K562 (cell line): ENCODE results near the gene NUDT22. TPM values are rescaled to one million over a fixed set of nuclear protein-coding genes. Genes with fewer than 3 reads are reported as not detected.
A peak's percentile ranks its signal among the peaks of the same experiment; 100 is the strongest.

ENCODE experiments used
- ATAC-seq: fragments of 200-7000 bp; cut with Tn5 transposase; 3 replicates; pipeline ENCODE4 v1.9.1; 2020; ENCODE audit warnings: moderate library complexity
- BruUV-seq: library from RNA; stranded (reverse); fragments of 400-500 nt; replicated peaks from 2 replicates; lab custom pipeline; 2021; lab: Mats Ljungman, UMichigan
- CTCF ChIA-PET: fragments of 300-600 bp; formaldehyde crosslinking; extraction: SDS; loops from one replicate; lab custom pipeline; 2021; ENCODE audit warnings: low intra/inter-chr PET ratio; lab: Yijun Ruan, JAX
- POLR2A ChIA-PET: fragments of 300-600, 350-650 bp; sonication (Branson Sonifier 250); formaldehyde crosslinking; extraction: SDS; loops from one replicate; lab custom pipeline; 2021; ENCODE audit warnings: antibody characterized with exemption, inconsistent platforms; lab: Yijun Ruan, JAX
- DNase-seq, 4 experiments: peaks; one replicate each; pipeline versions ENCODE4 v3.0.0 to v3.0.0-alpha.2; 2011 to 2018; ENCODE audit warnings: low spot score in 3 of 4, mixed read lengths in 3 of 4; ENCODE audit errors: extremely low read depth in 1 of 4
- FAIRE-seq: peaks from 2 replicates; lab custom pipeline; 2011; peaks lifted over from hg19 to GRCh38; lab: Jason Lieb, UNC
- H2AFZ ChIP-seq: 2 replicates; pipeline ENCODE4 v1.6.0; 2011; ENCODE audit warnings: low read depth, low read length, control low read depth, inconsistent platforms
- H3K27ac ChIP-seq: fragments of 200-600 bp; 3 replicates; pipeline ENCODE4 v1.8.0; 2011; ENCODE audit warnings: low read depth, mild to moderate bottlenecking, control low read depth, inconsistent platforms, low read length, moderate library complexity, mixed read lengths; ENCODE audit errors: extremely low read depth
- H3K27me3 ChIP-seq, 2 experiments: fragments of 300-600 bp in 1 of 2; 2 replicates in 1 of 2; 3 replicates in 1 of 2; pipeline versions ENCODE4 v1.6.0 to v1.8.0; 2011; ENCODE audit warnings: inconsistent platforms in 2 of 2, low read length in 2 of 2, mild to moderate bottlenecking in 1 of 2, mixed read lengths in 1 of 2, moderate library complexity in 1 of 2; ENCODE audit not compliant: control insufficient read depth in 2 of 2, insufficient read depth in 2 of 2
- H3K36me3 ChIP-seq: fragments of 300-600 bp; 3 replicates; pipeline ENCODE4 v1.8.0; 2011; ENCODE audit warnings: mild to moderate bottlenecking, low read length, inconsistent platforms; ENCODE audit not compliant: control insufficient read depth, insufficient read depth
- H3K4me1 ChIP-seq, 2 experiments: fragments of 200-600 bp in 1 of 2; replicated peaks in 1 of 2; 2 replicates in 1 of 2; 3 replicates in 1 of 2; pipeline versions ENCODE4 v1.5.1 to v1.8.0; 2011; ENCODE audit warnings: inconsistent platforms in 2 of 2, low read length in 2 of 2, mild to moderate bottlenecking in 1 of 2, mixed read lengths in 1 of 2, moderate library complexity in 1 of 2; ENCODE audit not compliant: control insufficient read depth in 2 of 2, insufficient read depth in 2 of 2
- H3K4me2 ChIP-seq: 2 replicates; pipeline ENCODE4 v1.6.1; 2011; ENCODE audit warnings: low read length, control low read depth, inconsistent platforms, mixed read lengths; ENCODE audit not compliant: insufficient read depth
- H3K4me3 ChIP-seq: fragments of 200-600 bp; sonication (generic), shearing (Covaris generic); 2 replicates; pipeline ENCODE4 v1.5.1; 2016; ENCODE audit warnings: control low read depth, inconsistent platforms
- H3K79me2 ChIP-seq: fragments of 200-600 bp; 3 replicates; pipeline ENCODE4 v1.8.0; 2011; ENCODE audit warnings: low read length, inconsistent platforms; ENCODE audit not compliant: control insufficient read depth, insufficient read depth
- H3K9ac ChIP-seq, 2 experiments: 2 replicates each; pipeline versions ENCODE4 v1.6.0 to v1.6.1; 2011; ENCODE audit warnings: low read depth in 2 of 2, low read length in 2 of 2, control low read depth in 1 of 2, inconsistent platforms in 1 of 2, mild to moderate bottlenecking in 1 of 2, mixed read lengths in 1 of 2; ENCODE audit not compliant: insufficient read depth in 1 of 2
- H3K9me1 ChIP-seq: one replicate; pipeline ENCODE4 v1.6.0; 2011; ENCODE audit warnings: inconsistent platforms, mild to moderate bottlenecking, low read length, moderate library complexity; ENCODE audit not compliant: control insufficient read depth, insufficient read depth
- H3K9me3 ChIP-seq: replicated peaks from 2 replicates; pipeline ENCODE4 v1.5.1; 2011; ENCODE audit warnings: low read depth, low read length, inconsistent platforms; ENCODE audit not compliant: control insufficient read depth, insufficient read depth
- H4K20me1 ChIP-seq: replicated peaks from 2 replicates; pipeline ENCODE4 v1.6.1; 2011; ENCODE audit warnings: low read length, inconsistent platforms, mixed read lengths; ENCODE audit not compliant: control insufficient read depth, insufficient read depth
- BRD4 ChIP-seq: fragments of 200-600 bp; sonication (generic); IDR thresholded peaks from 2 replicates; pipeline ENCODE4 v1.6.1; 2017; ENCODE audit warnings: inconsistent platforms
- CBFA2T2 ChIP-seq: fragments of 450-650 bp; conservative IDR thresholded peaks from 2 replicates; pipeline ENCODE4 v1.6.1; 2017; ENCODE audit warnings: mild to moderate bottlenecking
- EGR1 ChIP-seq: fragments of 450-650 bp; conservative IDR thresholded peaks from 2 replicates; pipeline ENCODE4 v1.6.1; 2017; ENCODE audit warnings: mild to moderate bottlenecking
- ERF ChIP-seq: fragments of 450-650 bp; formaldehyde crosslinking; IDR thresholded peaks from 2 replicates; pipeline ENCODE4 v1.4.0; 2020; ENCODE audit warnings: mild to moderate bottlenecking, mixed read lengths
- HLTF ChIP-seq: fragments of 450-650 bp; IDR thresholded peaks from 2 replicates; pipeline ENCODE4 v1.6.1; 2016
- TBP ChIP-seq: optimal IDR thresholded peaks from 2 replicates; pipeline ENCODE3; 2011; ENCODE audit warnings: low read depth, low read length, improper control_type of control experiment
- WHSC1 ChIP-seq: IDR thresholded peaks from one replicate; pipeline ENCODE4 v1.6.1; 2012; ENCODE audit warnings: low read length, control low read depth, inconsistent platforms
- ZBED1 ChIP-seq: IDR thresholded peaks from 2 replicates; pipeline ENCODE4 v1.6.1; 2014
- ZNF134 ChIP-seq: fragments of 250-450 bp; sonication (Bioruptor Pico); conservative IDR thresholded peaks from 2 replicates; pipeline ENCODE4 v1.4.0; 2020
- ZNF592 ChIP-seq: fragments of 450-650 bp; IDR thresholded peaks from 2 replicates; pipeline ENCODE4 v1.6.1; 2017; ENCODE audit warnings: antibody characterized with exemption, mild to moderate bottlenecking
- WGBS: fragments of 100-300 bp; shearing (Covaris generic); methylation state at CpG from one replicate; pipeline ENCODE4 v1.1.6; 2016; ENCODE audit warnings: low coverage, mixed read lengths; ENCODE audit not compliant: insufficient coverage; ENCODE audit errors: missing lambda C conversion rate; 5-methylcytosine and 5-hydroxymethylcytosine counted together
- in situ Hi-C: fragments of 300-500 bp; cut with MboI; formaldehyde crosslinking; loops from 4 replicates; pipeline ENCODE4 v1.15.0; 2018; ENCODE audit warnings: inconsistent platforms, mixed read lengths
- intact Hi-C: fragments of 100-400 bp; cut with micrococcal nuclease; formaldehyde crosslinking; loops from 2 replicates; pipeline ENCODE4 v1.14.2; 2022
- polyA plus RNA-seq, 8 experiments: library from polyadenylated mRNA; depleted of rRNA in 4 of 8; stranded (reverse) in 5 of 8; unstranded in 3 of 8; fragments of >200 nt; fragmentation: Nextera tagmentation in 2 of 8; fragmentation: Illumina TruSeq in 1 of 8; extraction: Ambion mirVana in 2 of 8; extraction: Trizol in 1 of 8; gene quantifications; 2 replicates each; pipeline versions ENCODE4 v1.2.1 to v1.2.3, GENCODE V29; 2011 to 2014; ENCODE audit warnings: inconsistent platforms in 1 of 8, missing spikeins in 1 of 8
- total RNA-seq, 7 experiments: library from RNA; depleted of rRNA in 6 of 7; stranded (reverse); fragments of >200 nt in 6 of 7; fragmentation: Illumina TruSeq in 2 of 7; extraction: Trizol in 2 of 7; gene quantifications; 2 replicates each; pipeline versions ENCODE4 v1.2.1 to v1.2.3, GENCODE V29; 2011 to 2021; ENCODE audit warnings: low replicate concordance in 1 of 7
- TF ChIP-seq, protein P1 (sequence below): fragments of 450-650 bp; IDR thresholded peaks from 2 replicates; pipeline ENCODE4 v1.6.1; 2014; ENCODE audit warnings: low read depth, mild to moderate bottlenecking, moderate library complexity, borderline replicate concordance
- TF ChIP-seq, protein P2 (sequence below): IDR thresholded peaks from 2 replicates; pipeline ENCODE4 v1.6.1; 2014; ENCODE audit warnings: antibody characterized with exemption
- TF ChIP-seq, protein P3 (sequence below), 2 experiments: IDR thresholded peaks in 1 of 2; conservative IDR thresholded peaks in 1 of 2; 2 replicates each; pipeline ENCODE4 v1.6.1; 2016; ENCODE audit warnings: low read depth in 2 of 2, mild to moderate bottlenecking in 1 of 2, missing compliant biosample characterization in 1 of 2, missing genetic modification characterization in 1 of 2, moderate library complexity in 1 of 2

Gene NUDT22
- total and polyA plus RNA-seq, 9 of the 15 experiments (the other 6 are each of a cell fraction or from before 2014, with no cell fraction given): 6.3 to 92.6 (median 37.4) TPM

DNA sequence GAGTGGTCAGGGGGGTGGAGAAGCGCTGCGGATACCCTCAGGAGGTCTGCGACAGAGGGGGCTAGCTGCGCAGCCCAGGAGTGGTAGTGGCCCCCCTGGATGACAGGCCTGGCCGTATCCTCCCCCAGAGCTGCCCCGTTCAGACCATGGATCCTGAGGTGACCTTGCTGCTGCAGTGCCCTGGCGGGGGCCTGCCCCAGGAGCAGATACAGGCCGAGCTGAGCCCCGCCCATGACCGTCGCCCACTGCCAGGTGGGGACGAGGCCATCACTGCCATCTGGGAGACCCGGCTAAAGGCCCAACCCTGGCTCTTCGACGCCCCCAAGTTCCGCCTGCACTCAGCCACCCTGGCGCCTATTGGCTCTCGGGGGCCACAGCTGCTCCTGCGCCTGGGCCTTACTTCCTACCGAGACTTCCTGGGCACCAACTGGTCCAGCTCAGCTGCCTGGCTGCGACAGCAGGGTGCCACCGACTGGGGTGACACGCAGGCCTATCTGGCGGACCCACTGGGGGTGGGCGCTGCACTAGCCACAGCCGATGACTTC, 505 bp downstream of the NUDT22 start:
- WGBS: 2% methylated on average over 26 of the region's 26 CpGs
- ChIA-PET CTCF (no interaction called here), POLR2A (interaction anchor here (0.7 to 6.3 kb wide), 11 partner anchors 9 to 486 kb away, joined by 3 to 77 read pairs (median 3); partner anchors contain the start of gene FERMT3)
- peak overlapping the region; percentile 64 for H3K4me3 ChIP-seq
- peaks cover 38% of the 10 kb centered on the region; the same call in 2 of the 3 replicates for H3K36me3 ChIP-seq
- peak overlapping the region; percentile 23; the same call in 1 of the 2 replicates for H2AFZ ChIP-seq
- peaks cover 5% of the 10 kb centered on the region for H3K9me1 ChIP-seq
- H3K9ac ChIP-seq: peak overlapping the region; percentile 79 to 99
- DNase-seq (peak; percentile 38 to 67 (median 62)), ATAC-seq (peak; percentile 24), FAIRE-seq (no peak)
- H3K27ac ChIP-seq: peak overlapping the region; percentile 93
- H3K4me1 ChIP-seq: peaks cover 14 to 77% of the 10 kb centered on the region in 2 experiments; a peak in 4 of 5 replicates
- intact Hi-C loops: no loop called here
- no peaks in the 10 kb centered on the region for H4K20me1 ChIP-seq
- BruUV-seq: TSS peak; percentile 66
- H3K27me3 ChIP-seq: no peaks in the 10 kb centered on the region
- H3K4me2 ChIP-seq: peak overlapping the region; percentile 83
- H3K9me3 ChIP-seq: no peaks in the 10 kb centered on the region
- H3K79me2 ChIP-seq: peaks cover 44% of the 10 kb centered on the region
- in situ Hi-C loops: no loop called here
- TF ChIP-seq TBP (no peak), EGR1 (peak; percentile 28; the same call in 1 of the 2 replicates), WHSC1 (no peak), ZNF592 (peak; percentile 74), HLTF (no peak), ERF (CRISPR knock-in tag) (0 out of 2 replicates have a peak, but pooled peaks have one; percentile 14), CBFA2T2 (no peak), ZBED1 (no peak), BRD4 (no peak), ZNF134 (no peak)
- TF ChIP-seq, protein P1, sequence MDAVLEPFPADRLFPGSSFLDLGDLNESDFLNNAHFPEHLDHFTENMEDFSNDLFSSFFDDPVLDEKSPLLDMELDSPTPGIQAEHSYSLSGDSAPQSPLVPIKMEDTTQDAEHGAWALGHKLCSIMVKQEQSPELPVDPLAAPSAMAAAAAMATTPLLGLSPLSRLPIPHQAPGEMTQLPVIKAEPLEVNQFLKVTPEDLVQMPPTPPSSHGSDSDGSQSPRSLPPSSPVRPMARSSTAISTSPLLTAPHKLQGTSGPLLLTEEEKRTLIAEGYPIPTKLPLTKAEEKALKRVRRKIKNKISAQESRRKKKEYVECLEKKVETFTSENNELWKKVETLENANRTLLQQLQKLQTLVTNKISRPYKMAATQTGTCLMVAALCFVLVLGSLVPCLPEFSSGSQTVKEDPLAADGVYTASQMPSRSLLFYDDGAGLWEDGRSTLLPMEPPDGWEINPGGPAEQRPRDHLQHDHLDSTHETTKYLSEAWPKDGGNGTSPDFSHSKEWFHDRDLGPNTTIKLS: no peak
- TF ChIP-seq, protein P2, sequence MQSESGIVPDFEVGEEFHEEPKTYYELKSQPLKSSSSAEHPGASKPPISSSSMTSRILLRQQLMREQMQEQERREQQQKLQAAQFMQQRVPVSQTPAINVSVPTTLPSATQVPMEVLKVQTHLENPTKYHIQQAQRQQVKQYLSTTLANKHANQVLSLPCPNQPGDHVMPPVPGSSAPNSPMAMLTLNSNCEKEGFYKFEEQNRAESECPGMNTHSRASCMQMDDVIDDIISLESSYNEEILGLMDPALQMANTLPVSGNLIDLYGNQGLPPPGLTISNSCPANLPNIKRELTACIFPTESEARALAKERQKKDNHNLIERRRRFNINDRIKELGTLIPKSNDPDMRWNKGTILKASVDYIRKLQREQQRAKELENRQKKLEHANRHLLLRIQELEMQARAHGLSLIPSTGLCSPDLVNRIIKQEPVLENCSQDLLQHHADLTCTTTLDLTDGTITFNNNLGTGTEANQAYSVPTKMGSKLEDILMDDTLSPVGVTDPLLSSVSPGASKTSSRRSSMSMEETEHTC: no peak
- TF ChIP-seq, protein P3, sequence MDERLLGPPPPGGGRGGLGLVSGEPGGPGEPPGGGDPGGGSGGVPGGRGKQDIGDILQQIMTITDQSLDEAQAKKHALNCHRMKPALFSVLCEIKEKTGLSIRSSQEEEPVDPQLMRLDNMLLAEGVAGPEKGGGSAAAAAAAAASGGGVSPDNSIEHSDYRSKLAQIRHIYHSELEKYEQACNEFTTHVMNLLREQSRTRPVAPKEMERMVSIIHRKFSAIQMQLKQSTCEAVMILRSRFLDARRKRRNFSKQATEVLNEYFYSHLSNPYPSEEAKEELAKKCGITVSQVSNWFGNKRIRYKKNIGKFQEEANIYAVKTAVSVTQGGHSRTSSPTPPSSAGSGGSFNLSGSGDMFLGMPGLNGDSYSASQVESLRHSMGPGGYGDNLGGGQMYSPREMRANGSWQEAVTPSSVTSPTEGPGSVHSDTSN (CRISPR knock-in tag; IDR thresholded peaks at IDR 0.05; ENCODE audit: low read depth): no peak
- TF ChIP-seq, protein P3 (tag; conservative IDR thresholded peaks at IDR 0.05; ENCODE audit: low read depth): no peak
